Astrocyte of the hippocampus (primary cell): Measurements from ENCODE around the gene MOCOS.
A peak's percentile ranks its signal among the peaks of the same experiment; 100 is the strongest.

Source experiments
- DNase-seq: peaks from one replicate; pipeline ENCODE4 v3.0.0; 2011; ENCODE audit warnings: low read depth, low spot score

MOCOS gene

GRCh38 chr18:36271153-36271552 lies 83.9 kb downstream of the MOCOS start:
- DNase-seq = no peak

GRCh38 chr18:36273347-36273746 lies 86.0 kb downstream of the MOCOS start:
- DNase-seq = no peak

- no peak for DNase-seq
Observed at GRCh38 chr18:36274083-36274715, 86.9 kb downstream of the MOCOS start.

GRCh38 chr18:36275561-36275960 lies 88.3 kb downstream of the MOCOS start:
- no peak for DNase-seq

GRCh38 chr18:36279001-36279400 lies 91.7 kb downstream of the MOCOS start:
- DNase-seq = no peak

GRCh38 chr18:36281936-36282335 lies 94.6 kb downstream of the MOCOS start:
- DNase-seq = no peak

GRCh38 chr18:36283448-36283847 lies 96.2 kb downstream of the MOCOS start:
- DNase-seq = no peak

GRCh38 chr18:36284268-36284667 lies 97.0 kb downstream of the MOCOS start:
- no peak for DNase-seq

GRCh38 chr18:36284671-36285295 lies 97.5 kb downstream of the MOCOS start:
- peak; percentile 78 for DNase-seq

- DNase-seq = no peak
Observed at GRCh38 chr18:36287653-36288052, 100.4 kb downstream of the MOCOS start.

GRCh38 chr18:36288689-36289088 lies 101.4 kb downstream of the MOCOS start:
- DNase-seq = no peak

GRCh38 chr18:36294031-36294430 lies 106.7 kb downstream of the MOCOS start:
- no peak for DNase-seq

GRCh38 chr18:36295214-36295613 lies 107.9 kb downstream of the MOCOS start:
- DNase-seq = no peak

GRCh38 chr18:36295880-36296301 lies 108.6 kb downstream of the MOCOS start:
- DNase-seq = no peak

GRCh38 chr18:36296650-36297416 lies 109.5 kb downstream of the MOCOS start:
- peak; percentile 94 for DNase-seq

GRCh38 chr18:36297417-36298125 lies 110.3 kb downstream of the MOCOS start, which contains the start of gene FHOD3:
TSS of gene FHOD3 (plus strand) at chr18:36297713. CDS start at chr18:36297836, 123 bp downstream.
- DNase-seq = peak; percentile 91

- peak; percentile 48 for DNase-seq
Observed at GRCh38 chr18:36298126-36298741, 110.9 kb downstream of the MOCOS start.

- no peak for DNase-seq
Observed at GRCh38 chr18:36299015-36299414, 111.7 kb downstream of the MOCOS start.

- DNase-seq = no peak
Observed at GRCh38 chr18:36300211-36300610, 112.9 kb downstream of the MOCOS start.

GRCh38 chr18:36301884-36302283 lies 114.6 kb downstream of the MOCOS start:
- DNase-seq = no peak

GRCh38 chr18:36302676-36303075 lies 115.4 kb downstream of the MOCOS start:
- DNase-seq = no peak
